H1 (cell line): ENCODE results near the gene VIT. TPM values are rescaled to one million over a fixed set of nuclear protein-coding genes. Genes with fewer than 3 reads are reported as not detected.

ENCODE experiments used
- CTCF ChIA-PET: fragments of 300-600 bp; sonication (Branson Sonifier 250); formaldehyde crosslinking; loops from one replicate; lab custom pipeline; 2021; ENCODE audit not compliant: partially characterized antibody; lab: Charles Lee
- POLR2A ChIA-PET: fragments of 300-600 bp; sonication (Branson Sonifier 250); formaldehyde crosslinking; loops from one replicate; lab custom pipeline; 2021; ENCODE audit warnings: inconsistent platforms; ENCODE audit not compliant: partially characterized antibody; lab: Charles Lee
- DNase-seq, 2 experiments: peaks; one replicate each; pipeline versions ENCODE4 v3.0.0 to v3.0.0-alpha.2; 2010 to 2022; ENCODE audit warnings: low spot score in 2 of 2, low read depth in 1 of 2, mixed read lengths in 1 of 2
- FAIRE-seq: peaks from 2 replicates; lab custom pipeline; 2011; peaks lifted over from hg19 to GRCh38; lab: Jason Lieb, UNC
- H2AFZ ChIP-seq: 2 replicates; pipeline ENCODE4 v1.8.1; 2012; ENCODE audit warnings: low read length, inconsistent platforms
- H2AK5ac ChIP-seq: 2 replicates; pipeline ENCODE4 v1.6.1; 2013; ENCODE audit warnings: low read depth, low read length
- H2BK120ac ChIP-seq: replicated peaks from 2 replicates; pipeline ENCODE3; 2013; ENCODE audit warnings: low read depth, low read length, inconsistent platforms
- H2BK12ac ChIP-seq: 2 replicates; pipeline ENCODE4 v1.6.1; 2013; ENCODE audit warnings: low read depth, low read length
- H2BK15ac ChIP-seq: 2 replicates; pipeline ENCODE4 v1.6.1; 2013; ENCODE audit warnings: low read length
- H2BK20ac ChIP-seq: 2 replicates; pipeline ENCODE4 v1.6.1; 2013; ENCODE audit warnings: low read length
- H2BK5ac ChIP-seq: 2 replicates; pipeline ENCODE4 v1.6.1; 2013; ENCODE audit warnings: low read depth, low read length
- H3K14ac ChIP-seq: 2 replicates; pipeline ENCODE4 v1.6.1; 2013; ENCODE audit warnings: inconsistent platforms; ENCODE audit not compliant: insufficient read length
- H3K18ac ChIP-seq: 2 replicates; pipeline ENCODE4 v1.6.1; 2013; ENCODE audit warnings: low read length; ENCODE audit errors: extremely low read depth
- H3K23ac ChIP-seq: 2 replicates; pipeline ENCODE4 v1.6.1; 2013; ENCODE audit warnings: inconsistent platforms; ENCODE audit not compliant: insufficient read length
- H3K23me2 ChIP-seq: 2 replicates; pipeline ENCODE4 v1.6.1; 2013; ENCODE audit warnings: low read depth, low read length
- H3K27ac ChIP-seq: 2 replicates; pipeline ENCODE4 v1.6.1; 2011; ENCODE audit warnings: low read depth, low read length, inconsistent platforms
- H3K27me3 ChIP-seq, 4 experiments: replicated peaks in 1 of 4; 1 replicate in 1 of 4; 2 replicates in 3 of 4; pipeline versions ENCODE4 v1.6.1 to v1.8.1; 2011 to 2013; ENCODE audit warnings: low read length in 3 of 4, mild to moderate bottlenecking in 3 of 4, inconsistent platforms in 2 of 4, mixed read lengths in 2 of 4, moderate library complexity in 1 of 4; ENCODE audit not compliant: control insufficient read depth in 3 of 4, insufficient read depth in 3 of 4; ENCODE audit errors: extremely low read depth in 1 of 4
- H3K36me3 ChIP-seq, 4 experiments: 2 replicates each; pipeline versions ENCODE4 v1.6.1 to v1.8.1; 2011 to 2013; ENCODE audit warnings: mild to moderate bottlenecking in 4 of 4, low read length in 3 of 4, moderate library complexity in 2 of 4, control low read depth in 1 of 4, inconsistent platforms in 1 of 4; ENCODE audit not compliant: insufficient read depth in 4 of 4, control insufficient read depth in 2 of 4
- H3K4ac ChIP-seq: replicated peaks from 2 replicates; pipeline ENCODE3; 2013; ENCODE audit warnings: low read length, low read depth, mixed read lengths, inconsistent platforms; ENCODE audit not compliant: insufficient read length
- H3K4me1 ChIP-seq, 4 experiments: replicated peaks in 1 of 4; 1 replicate in 1 of 4; 2 replicates in 3 of 4; pipeline versions ENCODE4 v1.6.1 to v1.8.1; 2011 to 2013; ENCODE audit warnings: low read length in 3 of 4, inconsistent platforms in 2 of 4, mixed read lengths in 1 of 4; ENCODE audit not compliant: insufficient read depth in 4 of 4, control insufficient read depth in 3 of 4
- H3K4me2 ChIP-seq, 2 experiments: 2 replicates each; pipeline versions ENCODE4 v1.6.1 to v1.8.1; 2011 to 2013; ENCODE audit warnings: low read depth in 2 of 2, low read length in 2 of 2, control low read depth in 1 of 2, inconsistent platforms in 1 of 2, mild to moderate bottlenecking in 1 of 2; ENCODE audit not compliant: insufficient read depth in 1 of 2
- H3K4me3 ChIP-seq, 4 experiments: fragments of 200-600, 300-600 bp in 1 of 4; sonication (generic), shearing (Covaris generic), sonication (Bioruptor Twin) in 1 of 4; 2 replicates each; pipeline versions ENCODE4 v1.5.1 to v1.8.1; 2011 to 2016; ENCODE audit warnings: low read length in 4 of 4, low read depth in 3 of 4, control low read depth in 2 of 4, inconsistent platforms in 2 of 4, mild to moderate bottlenecking in 2 of 4, mixed read lengths in 1 of 4, moderate library complexity in 1 of 4; ENCODE audit not compliant: insufficient read depth in 2 of 4; ENCODE audit errors: extremely low read depth in 1 of 4
- H3K56ac ChIP-seq: replicated peaks from 2 replicates; pipeline ENCODE3; 2013; ENCODE audit warnings: low read depth, mild to moderate bottlenecking, mixed read lengths, low read length, inconsistent platforms; ENCODE audit not compliant: insufficient read length
- H3K79me1 ChIP-seq: 2 replicates; pipeline ENCODE4 v1.6.1; 2013; ENCODE audit warnings: low read depth, low read length, control low read depth
- H3K79me2 ChIP-seq, 2 experiments: 2 replicates each; pipeline versions ENCODE4 v1.6.1 to v1.8.1; 2012 to 2013; ENCODE audit warnings: low read length in 2 of 2, mild to moderate bottlenecking in 2 of 2, inconsistent platforms in 1 of 2; ENCODE audit not compliant: insufficient read depth in 2 of 2, control insufficient read depth in 1 of 2
- H3K9ac ChIP-seq, 4 experiments: replicated peaks in 1 of 4; 1 replicate in 1 of 4; 2 replicates in 3 of 4; pipeline versions ENCODE4 v1.6.1 to v1.8.1; 2011 to 2013; ENCODE audit warnings: low read depth in 3 of 4, low read length in 3 of 4, control low read depth in 2 of 4, mild to moderate bottlenecking in 2 of 4, moderate library complexity in 2 of 4, inconsistent platforms in 1 of 4; ENCODE audit errors: extremely low read depth in 1 of 4
- H3K9me3 ChIP-seq, 2 experiments: 2 replicates each; pipeline versions ENCODE4 v1.6.1 to v1.8.1; 2012 to 2013; ENCODE audit warnings: mild to moderate bottlenecking in 2 of 2, moderate library complexity in 2 of 2, control low read depth in 1 of 2, inconsistent platforms in 1 of 2, low read depth in 1 of 2, low read length in 1 of 2, mixed read lengths in 1 of 2; ENCODE audit not compliant: insufficient read depth in 2 of 2
- H4K20me1 ChIP-seq, 2 experiments: replicated peaks in 1 of 2; 2 replicates each; pipeline versions ENCODE3 to v1.8.1; 2011 to 2013; ENCODE audit warnings: inconsistent platforms in 2 of 2, low read length in 2 of 2, mild to moderate bottlenecking in 1 of 2; ENCODE audit not compliant: insufficient read depth in 2 of 2, control insufficient read depth in 1 of 2
- H4K5ac ChIP-seq: 2 replicates; pipeline ENCODE4 v1.6.1; 2013; ENCODE audit warnings: low read length, low read depth, mixed read lengths, inconsistent platforms; ENCODE audit not compliant: insufficient read length
- H4K8ac ChIP-seq: 2 replicates; pipeline ENCODE4 v1.8.0; 2013; ENCODE audit warnings: mild to moderate bottlenecking, moderate library complexity, low read length, inconsistent platforms; ENCODE audit not compliant: insufficient read depth; ENCODE audit errors: extremely low read depth
- H4K91ac ChIP-seq: replicated peaks from 2 replicates; pipeline ENCODE3; 2013; ENCODE audit warnings: low read length, mixed read lengths, inconsistent platforms; ENCODE audit not compliant: insufficient read length
- CHD2 ChIP-seq: IDR thresholded peaks from 2 replicates; pipeline ENCODE4 v1.6.1; 2012; ENCODE audit warnings: low read length, improper control_type of control experiment
- RAD21 ChIP-seq, 2 experiments: IDR thresholded peaks in 1 of 2; conservative IDR thresholded peaks in 1 of 2; 2 replicates each; pipeline ENCODE4 v1.6.1; 2011; ENCODE audit warnings: low read depth in 2 of 2, low read length in 2 of 2, improper control_type of control experiment in 1 of 2, inconsistent platforms in 1 of 2, mild to moderate bottlenecking in 1 of 2, moderate library complexity in 1 of 2
- WGBS, 2 experiments: shearing (Covaris generic) in 1 of 2; methylation state at CpG; one replicate each; pipeline versions ENCODE4 v1.1.6 to v1.1.7; 2013 to 2015; ENCODE audit warnings: low lambda C conversion rate in 2 of 2, mixed read lengths in 2 of 2, inconsistent platforms in 1 of 2, low coverage in 1 of 2, missing lambda C conversion rate in 1 of 2; ENCODE audit not compliant: insufficient replicate concordance in 2 of 2, insufficient coverage in 1 of 2, insufficient read length in 1 of 2; ENCODE audit errors: extremely low coverage in 1 of 2, missing lambda C conversion rate in 1 of 2; 5-methylcytosine and 5-hydroxymethylcytosine counted together
- polyA plus RNA-seq, 7 experiments: library from polyadenylated mRNA; depleted of rRNA in 3 of 7; stranded (reverse) in 5 of 7; unstranded in 2 of 7; fragments of >200 nt in 5 of 7; fragments of 200-250 nt in 2 of 7; gene quantifications; 1 replicate in 5 of 7; 2 replicates in 1 of 7; 4 replicates in 1 of 7; pipeline versions ENCODE4 v1.2.1 to v1.2.3, GENCODE V29; 2011 to 2013; ENCODE audit warnings: missing spikeins in 2 of 7, mixed read lengths in 2 of 7
- total RNA-seq: library from RNA; stranded (reverse); fragmentation: NEBNext Ultra II Directional; extraction: Animal tissue kit (Norgen Biotek cat#: 25700); gene quantifications from 2 replicates; pipeline ENCODE4 v1.2.1, GENCODE V29; 2021
- TF ChIP-seq, protein P1 (sequence below), 3 experiments: IDR thresholded peaks; 1 replicate in 2 of 3; 2 replicates in 1 of 3; pipeline versions ENCODE4 v1.5.1 to v1.6.1; 2011; ENCODE audit warnings: low read length in 3 of 3, mild to moderate bottlenecking in 3 of 3, inconsistent platforms in 2 of 3, low read depth in 1 of 3, moderate library complexity in 1 of 3; ENCODE audit not compliant: insufficient read depth in 1 of 3; ENCODE audit errors: control extremely low read depth in 1 of 3

The VIT gene
- total and polyA plus RNA-seq, 2 of the 8 experiments (the other 6 are each of a cell fraction or from before 2014, with no cell fraction given): 0.03 TPM; not detected in 1

DNA sequence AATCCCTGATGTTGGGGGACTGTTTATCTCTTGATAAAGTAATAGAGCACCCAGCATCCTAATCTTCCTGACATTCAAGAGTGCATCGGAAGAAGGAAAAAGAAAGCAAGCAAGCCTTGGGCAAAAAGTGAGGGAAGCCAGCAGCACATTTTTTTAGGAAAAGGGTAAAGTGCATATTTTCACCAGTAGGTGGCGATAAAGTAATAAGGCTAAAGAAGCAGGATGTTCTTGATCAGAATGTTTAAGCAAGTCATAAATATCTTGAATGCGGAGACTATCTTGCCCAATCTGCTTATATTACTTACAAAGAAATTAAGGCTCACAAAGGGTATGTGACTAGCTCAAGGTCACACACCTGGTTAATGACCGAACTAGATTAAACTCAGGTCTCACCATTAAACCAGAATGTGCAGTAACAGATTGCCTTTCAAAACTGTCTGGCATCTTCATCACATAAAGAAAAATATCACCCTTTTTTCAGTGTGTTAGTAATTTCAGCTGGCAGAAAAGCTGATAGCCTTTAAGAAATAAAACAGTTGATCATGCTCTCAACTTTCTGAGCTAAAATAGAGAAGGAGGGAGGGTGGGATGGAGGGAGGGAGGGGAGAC is 83.8 kb downstream of the VIT start:
- Histone ChIP-seq H4K8ac (no peak overlapping the region), H3K14ac (no peak overlapping the region), H2BK120ac (no peak overlapping the region), H3K23me2 (no peaks in the 10 kb centered on the region), H4K20me1 (no peaks in the 10 kb centered on the region), H2BK20ac (no peak overlapping the region; the same call in 1 of the 2 replicates), H3K4me2 (no peak overlapping the region), H3K9me3 (no peaks in the 10 kb centered on the region), H3K56ac (no peak overlapping the region), H3K79me2 (no peaks in the 10 kb centered on the region), H3K79me1 (no peaks in the 10 kb centered on the region), H2BK15ac (no peak overlapping the region), H3K23ac (no peak overlapping the region), H3K18ac (no peak overlapping the region), H3K4me3 (no peak overlapping the region), H3K9ac (no peak overlapping the region), H3K4me1 (peaks cover 0 to 9% (median 5%) of the 10 kb centered on the region in 4 experiments; a peak in 5 of 7 replicates), H2BK12ac (no peak overlapping the region), H4K91ac (no peak overlapping the region), H3K36me3 (no peaks in the 10 kb centered on the region), H3K27me3 (no peaks in the 10 kb centered on the region; a peak in 1 of 7 replicates), H3K4ac (no peak overlapping the region), H4K5ac (no peak overlapping the region), H2AFZ (peak overlapping the region; percentile 79; the same call in 1 of the 2 replicates), H2BK5ac (no peak overlapping the region), H2AK5ac (no peak overlapping the region), H3K27ac (no peak overlapping the region)
- no peak for DNase-seq
- ChIA-PET POLR2A (no interaction called here), CTCF (interaction anchor here (0.7 to 12.5 kb wide), 17 partner anchors 8 to 289 kb away, joined by 3 to 110 read pairs (median 4); no protein-coding TSS in a partner anchor)
- TF ChIP-seq CHD2 (no peak), RAD21 (IDR thresholded peaks at IDR 0.05 in 1 of 2, conservative IDR thresholded peaks at IDR 0.05 in 1 of 2; ENCODE audit: low read depth in 2 of 2, low read length in 2 of 2) (peak; percentile 76 to 77)
- TF ChIP-seq, protein P1, sequence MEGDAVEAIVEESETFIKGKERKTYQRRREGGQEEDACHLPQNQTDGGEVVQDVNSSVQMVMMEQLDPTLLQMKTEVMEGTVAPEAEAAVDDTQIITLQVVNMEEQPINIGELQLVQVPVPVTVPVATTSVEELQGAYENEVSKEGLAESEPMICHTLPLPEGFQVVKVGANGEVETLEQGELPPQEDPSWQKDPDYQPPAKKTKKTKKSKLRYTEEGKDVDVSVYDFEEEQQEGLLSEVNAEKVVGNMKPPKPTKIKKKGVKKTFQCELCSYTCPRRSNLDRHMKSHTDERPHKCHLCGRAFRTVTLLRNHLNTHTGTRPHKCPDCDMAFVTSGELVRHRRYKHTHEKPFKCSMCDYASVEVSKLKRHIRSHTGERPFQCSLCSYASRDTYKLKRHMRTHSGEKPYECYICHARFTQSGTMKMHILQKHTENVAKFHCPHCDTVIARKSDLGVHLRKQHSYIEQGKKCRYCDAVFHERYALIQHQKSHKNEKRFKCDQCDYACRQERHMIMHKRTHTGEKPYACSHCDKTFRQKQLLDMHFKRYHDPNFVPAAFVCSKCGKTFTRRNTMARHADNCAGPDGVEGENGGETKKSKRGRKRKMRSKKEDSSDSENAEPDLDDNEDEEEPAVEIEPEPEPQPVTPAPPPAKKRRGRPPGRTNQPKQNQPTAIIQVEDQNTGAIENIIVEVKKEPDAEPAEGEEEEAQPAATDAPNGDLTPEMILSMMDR (IDR thresholded peaks at IDR 0.05; ENCODE audit: control extremely low read depth in 1 of 3, insufficient read depth in 1 of 3, low read depth in 1 of 3, low read length in 3 of 3): peak in 2 of 3 experiments; percentile 53 to 75; a peak in 2 of 4 replicates
- WGBS, 2 experiments: 31% methylated on average over 4 of the region's 4 CpGs; no CpG with 5 or more reads in 1 of the 2 experiments
- peak; percentile 39 for FAIRE-seq
